IMR-90 (cell line): ENCODE measurements around the gene PCCA. TPM values are rescaled to one million over a fixed set of nuclear protein-coding genes. Genes with fewer than 3 reads are reported as not detected.

Source experiments
- ATAC-seq: fragments of 200-7000 bp; cut with Tn5 transposase; 2 replicates; pipeline ENCODE4 v1.9.1; 2020; ENCODE audit warnings: low read depth, mild to moderate bottlenecking, moderate library complexity
- BruUV-seq: library from RNA; stranded (reverse); fragments of 400-500 nt; replicated peaks from 2 replicates; lab custom pipeline; 2021; lab: Mats Ljungman, UMichigan
- CTCF ChIA-PET: fragments of 300-600 bp; formaldehyde crosslinking; extraction: SDS; loops from one replicate; lab custom pipeline; 2021; ENCODE audit warnings: antibody characterized with exemption; lab: Yijun Ruan, JAX
- POLR2A ChIA-PET: fragments of 300-600 bp; sonication (Branson Sonifier 250); formaldehyde crosslinking; loops from one replicate; lab custom pipeline; 2022; ENCODE audit warnings: antibody characterized with exemption; ENCODE audit not compliant: unreplicated experiment; lab: Charles Lee
- DNase-seq: peaks from one replicate; pipeline ENCODE4 v3.0.0; 2013
- H2AFZ ChIP-seq: replicated peaks from 2 replicates; pipeline ENCODE3; 2013; ENCODE audit warnings: low read length, mild to moderate bottlenecking; ENCODE audit not compliant: poor library complexity
- H2AK5ac ChIP-seq: 2 replicates; pipeline ENCODE4 v1.6.1; 2013; ENCODE audit warnings: low read depth, low read length, inconsistent platforms
- H2AK9ac ChIP-seq: replicated peaks from 2 replicates; pipeline ENCODE3; 2013; ENCODE audit warnings: mild to moderate bottlenecking, low read depth, low read length, moderate library complexity; ENCODE audit not compliant: poor library complexity
- H2BK120ac ChIP-seq: 2 replicates; pipeline ENCODE4 v1.6.1; 2013; ENCODE audit warnings: low read depth, low read length, inconsistent platforms
- H2BK15ac ChIP-seq: 3 replicates; pipeline ENCODE4 v1.6.1; 2013; ENCODE audit warnings: low read depth, low read length, inconsistent platforms
- H2BK20ac ChIP-seq: 2 replicates; pipeline ENCODE4 v1.6.1; 2013; ENCODE audit warnings: low read depth, mild to moderate bottlenecking, inconsistent platforms, low read length, moderate library complexity
- H2BK5ac ChIP-seq: 2 replicates; pipeline ENCODE4 v1.6.1; 2013; ENCODE audit warnings: mild to moderate bottlenecking, low read depth, low read length, inconsistent platforms; ENCODE audit not compliant: poor library complexity, severe bottlenecking
- H3K14ac ChIP-seq: replicated peaks from 2 replicates; pipeline ENCODE4 v1.6.1; 2013; ENCODE audit warnings: low read depth, low read length, inconsistent platforms
- H3K18ac ChIP-seq: 2 replicates; pipeline ENCODE4 v1.6.1; 2013; ENCODE audit warnings: low read depth, low read length, control low read depth
- H3K23ac ChIP-seq: 2 replicates; pipeline ENCODE4 v1.6.1; 2013; ENCODE audit warnings: low read depth, low read length, inconsistent platforms
- H3K27ac ChIP-seq: 2 replicates; pipeline ENCODE4 v1.5.1; 2013; ENCODE audit warnings: mild to moderate bottlenecking, control low read depth, low read length; ENCODE audit not compliant: insufficient read depth
- H3K27me3 ChIP-seq: 2 replicates; pipeline ENCODE4 v1.6.1; 2013; ENCODE audit warnings: low read length; ENCODE audit not compliant: control insufficient read depth, insufficient read depth
- H3K36me3 ChIP-seq: 2 replicates; pipeline ENCODE4 v1.6.1; 2013; ENCODE audit warnings: low read length, mixed read lengths; ENCODE audit not compliant: control insufficient read depth, insufficient read depth
- H3K4ac ChIP-seq: 2 replicates; pipeline ENCODE4 v1.6.1; 2013; ENCODE audit warnings: low read depth, low read length, inconsistent platforms
- H3K4me1 ChIP-seq: 2 replicates; pipeline ENCODE4 v1.6.1; 2013; ENCODE audit warnings: low read length, mixed read lengths; ENCODE audit not compliant: control insufficient read depth, insufficient read depth
- H3K4me2 ChIP-seq: 2 replicates; pipeline ENCODE4 v1.6.1; 2013; ENCODE audit warnings: low read depth, mild to moderate bottlenecking, control low read depth, low read length, moderate library complexity
- H3K4me3 ChIP-seq: 2 replicates; pipeline ENCODE4 v1.5.1; 2013; ENCODE audit warnings: low read depth, mild to moderate bottlenecking, control low read depth, low read length, moderate library complexity; ENCODE audit not compliant: insufficient read depth
- H3K56ac ChIP-seq: 2 replicates; pipeline ENCODE4 v1.6.1; 2013; ENCODE audit warnings: low read length, inconsistent platforms; ENCODE audit not compliant: insufficient read depth; ENCODE audit errors: extremely low read depth
- H3K79me1 ChIP-seq, 2 experiments: 2 replicates each; pipeline ENCODE4 v1.6.1; 2013; ENCODE audit warnings: low read length in 2 of 2, inconsistent platforms in 1 of 2, low read depth in 1 of 2
- H3K9ac ChIP-seq: 2 replicates; pipeline ENCODE4 v1.6.1; 2013; ENCODE audit warnings: low read depth, low read length, control low read depth
- H3K9me1 ChIP-seq: 2 replicates; pipeline ENCODE4 v1.6.1; 2013; ENCODE audit warnings: low read length, inconsistent platforms; ENCODE audit not compliant: insufficient read depth
- H3K9me3 ChIP-seq: 2 replicates; pipeline ENCODE4 v1.6.1; 2013; ENCODE audit warnings: low read length; ENCODE audit not compliant: control insufficient read depth, insufficient read depth
- H4K20me1 ChIP-seq: 2 replicates; pipeline ENCODE4 v1.6.1; 2013; ENCODE audit warnings: low read length, inconsistent platforms; ENCODE audit not compliant: insufficient read depth
- H4K5ac ChIP-seq: 2 replicates; pipeline ENCODE4 v1.6.1; 2013; ENCODE audit warnings: mild to moderate bottlenecking, low read depth, low read length, control low read depth
- H4K8ac ChIP-seq, 2 experiments: 2 replicates each; pipeline ENCODE4 v1.6.1; 2013; ENCODE audit warnings: low read depth in 2 of 2, low read length in 2 of 2, control low read depth in 1 of 2, inconsistent platforms in 1 of 2
- H4K91ac ChIP-seq: 2 replicates; pipeline ENCODE4 v1.6.1; 2013; ENCODE audit warnings: low read depth, low read length, inconsistent platforms; ENCODE audit not compliant: insufficient read depth
- BHLHE40 ChIP-seq: fragments of 150-350 bp; IDR thresholded peaks from 2 replicates; pipeline ENCODE4 v1.6.1; 2016; ENCODE audit warnings: mild to moderate bottlenecking, low read depth, low read length
- CEBPB ChIP-seq: IDR thresholded peaks from 2 replicates; pipeline ENCODE4 v1.6.1; 2012; ENCODE audit warnings: low read depth, low read length, improper control_type of control experiment
- CHD1 ChIP-seq: IDR thresholded peaks from 2 replicates; pipeline ENCODE4 v1.6.1; 2012; ENCODE audit warnings: low read depth, low read length, improper control_type of control experiment
- FOS ChIP-seq: fragments of 150-350 bp; IDR thresholded peaks from 2 replicates; pipeline ENCODE4 v1.6.1; 2016; ENCODE audit warnings: low read depth, low read length
- MAFK ChIP-seq: IDR thresholded peaks from 2 replicates; pipeline ENCODE4 v1.6.1; 2012; ENCODE audit warnings: low read depth, low read length, improper control_type of control experiment
- MAZ ChIP-seq: IDR thresholded peaks from 2 replicates; pipeline ENCODE4 v1.6.1; 2012; ENCODE audit warnings: low read depth, mild to moderate bottlenecking, low read length, improper control_type of control experiment, moderate library complexity, borderline replicate concordance
- MXI1 ChIP-seq: IDR thresholded peaks from 2 replicates; pipeline ENCODE4 v1.6.1; 2012; ENCODE audit warnings: low read depth, mild to moderate bottlenecking, low read length, moderate library complexity, borderline replicate concordance
- NFE2L2 ChIP-seq: fragments of 150-350 bp; IDR thresholded peaks from 2 replicates; pipeline ENCODE4 v1.6.1; 2016; ENCODE audit warnings: low read depth, mild to moderate bottlenecking, low read length
- POLR2A ChIP-seq: IDR thresholded peaks from 2 replicates; pipeline ENCODE4 v1.6.1; 2012; ENCODE audit warnings: mild to moderate bottlenecking, low read depth, low read length
- RAD21 ChIP-seq: IDR thresholded peaks from 2 replicates; pipeline ENCODE4 v1.6.1; 2012; ENCODE audit warnings: low read length, improper control_type of control experiment
- RCOR1 ChIP-seq: IDR thresholded peaks from 2 replicates; pipeline ENCODE4 v1.6.1; 2012; ENCODE audit warnings: mild to moderate bottlenecking, low read length, improper control_type of control experiment; ENCODE audit not compliant: insufficient replicate concordance
- RFX5 ChIP-seq: IDR thresholded peaks from 2 replicates; pipeline ENCODE4 v1.8.0; 2012; ENCODE audit warnings: low read depth, mild to moderate bottlenecking, low read length, moderate library complexity
- SMC3 ChIP-seq: fragments of 150-350 bp; IDR thresholded peaks from 2 replicates; pipeline ENCODE4 v1.6.1; 2016; ENCODE audit warnings: low read depth, mild to moderate bottlenecking, antibody characterized with exemption, low read length, moderate library complexity
- WGBS, 2 experiments: methylation state at CpG; one replicate each; pipeline versions ENCODE4 v1.1.5 to v1.1.7; 2013; ENCODE audit warnings: missing lambda C conversion rate in 2 of 2; ENCODE audit not compliant: insufficient read length in 1 of 2; ENCODE audit errors: extremely low coverage in 2 of 2; 5-methylcytosine and 5-hydroxymethylcytosine counted together
- dilution Hi-C: fragments of 300-500 bp; cut with HindIII; formaldehyde crosslinking; loops from one replicate; pipeline ENCODE4 v1.14.3; 2018; ENCODE audit warnings: low sequenced_read_pairs; ENCODE audit not compliant: unreplicated experiment
- in situ Hi-C: fragments of 300-500 bp; cut with MboI; formaldehyde crosslinking; loops from 3 replicates; pipeline ENCODE4 v1.14.3; 2019; ENCODE audit warnings: low sequenced_read_pairs, inconsistent platforms, mixed read lengths
- intact Hi-C: fragments of 100-400 bp; cut with micrococcal nuclease; formaldehyde crosslinking; loops from 2 replicates; pipeline ENCODE4 v1.10.0; 2022
- polyA plus RNA-seq, 3 experiments: library from polyadenylated mRNA; depleted of rRNA; stranded (reverse); fragments of >200 nt; gene quantifications; 2 replicates each; pipeline ENCODE4 v1.2.3, GENCODE V29; 2012; ENCODE audit warnings: low replicate concordance in 1 of 3
- total RNA-seq: library from RNA; depleted of rRNA; stranded (reverse); fragments of >200 nt; gene quantifications from 2 replicates; pipeline ENCODE4 v1.2.3, GENCODE V29; 2012
- TF ChIP-seq, protein P1 (sequence below): conservative IDR thresholded peaks from 2 replicates; pipeline ENCODE4 v1.5.1; 2012; ENCODE audit warnings: mild to moderate bottlenecking, low read depth, low read length, improper control_type of control experiment
- TF ChIP-seq, protein P2 (sequence below): fragments of 150-350 bp; IDR thresholded peaks from 2 replicates; pipeline ENCODE4 v1.6.1; 2016; ENCODE audit warnings: low read depth, mild to moderate bottlenecking, low read length, moderate library complexity, borderline replicate concordance
- TF ChIP-seq, protein P3 (sequence below): fragments of 150-350 bp; IDR thresholded peaks from 2 replicates; pipeline ENCODE4 v1.6.1; 2017; ENCODE audit warnings: mild to moderate bottlenecking, antibody characterized with exemption, low read length, low read depth

The PCCA gene
- total and polyA plus RNA-seq, 2 of the 4 experiments (the other 2 are of a cell fraction): 7.6 to 24.0 TPM

DNA sequence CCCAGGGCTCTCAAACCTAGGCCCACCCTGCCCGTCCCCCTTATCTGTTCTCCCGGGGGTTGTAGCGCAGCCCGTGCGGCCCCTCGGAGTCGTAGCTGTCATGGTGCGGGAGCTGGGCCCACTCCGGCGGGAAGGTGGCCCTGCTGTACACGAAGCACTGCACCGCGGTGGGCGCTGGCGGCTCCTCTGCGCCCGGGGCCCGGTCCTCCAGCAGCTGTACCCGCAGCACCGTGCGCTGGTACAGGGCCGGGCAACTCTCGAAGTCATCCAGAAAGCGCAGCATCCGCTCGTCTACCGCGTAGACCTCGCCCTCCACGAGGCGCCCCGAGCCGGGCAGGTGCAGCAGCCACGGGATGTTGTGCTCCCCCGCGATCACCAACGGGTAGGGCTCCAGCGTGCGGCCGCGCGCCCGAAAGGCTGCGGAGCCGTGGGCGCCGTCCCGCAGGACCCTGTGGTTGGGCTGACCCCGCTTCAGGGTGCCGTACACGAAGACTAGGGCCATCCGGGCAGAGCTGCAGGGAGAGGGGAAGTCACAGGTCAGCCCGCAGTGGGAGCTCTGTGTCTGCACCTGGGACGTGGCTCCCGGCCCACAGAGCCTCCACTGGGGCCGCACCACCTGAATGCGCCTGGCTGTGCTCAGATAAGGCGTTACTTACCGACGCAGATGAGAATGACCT is 443.3 kb downstream of the PCCA start:
- Histone ChIP-seq H2AK5ac (no peak overlapping the region), H4K8ac (no peak overlapping the region), H3K18ac (no peak overlapping the region), H2BK15ac (no peak overlapping the region), H3K9me3 (no peaks in the 10 kb centered on the region), H3K4me1 (peaks cover 2% of the 10 kb centered on the region), H3K27me3 (no peaks in the 10 kb centered on the region), H3K14ac (no peak overlapping the region), H3K36me3 (peaks cover 1% of the 10 kb centered on the region), H2AFZ (no peak overlapping the region), H3K23ac (no peak overlapping the region), H4K91ac (no peak overlapping the region), H3K9me1 (no peaks in the 10 kb centered on the region; the same call in 1 of the 2 replicates), H3K4me2 (no peak overlapping the region), H3K79me1 (no peaks in the 10 kb centered on the region), H3K4ac (no peak overlapping the region), H2BK120ac (no peak overlapping the region), H2AK9ac (no peak overlapping the region), H2BK5ac (no peak overlapping the region), H3K27ac (no peak overlapping the region), H3K56ac (no peak overlapping the region), H3K9ac (no peak overlapping the region), H3K4me3 (no peak overlapping the region), H4K5ac (no peak overlapping the region), H4K20me1 (no peaks in the 10 kb centered on the region), H2BK20ac (no peak overlapping the region)
- TF ChIP-seq, protein P1, sequence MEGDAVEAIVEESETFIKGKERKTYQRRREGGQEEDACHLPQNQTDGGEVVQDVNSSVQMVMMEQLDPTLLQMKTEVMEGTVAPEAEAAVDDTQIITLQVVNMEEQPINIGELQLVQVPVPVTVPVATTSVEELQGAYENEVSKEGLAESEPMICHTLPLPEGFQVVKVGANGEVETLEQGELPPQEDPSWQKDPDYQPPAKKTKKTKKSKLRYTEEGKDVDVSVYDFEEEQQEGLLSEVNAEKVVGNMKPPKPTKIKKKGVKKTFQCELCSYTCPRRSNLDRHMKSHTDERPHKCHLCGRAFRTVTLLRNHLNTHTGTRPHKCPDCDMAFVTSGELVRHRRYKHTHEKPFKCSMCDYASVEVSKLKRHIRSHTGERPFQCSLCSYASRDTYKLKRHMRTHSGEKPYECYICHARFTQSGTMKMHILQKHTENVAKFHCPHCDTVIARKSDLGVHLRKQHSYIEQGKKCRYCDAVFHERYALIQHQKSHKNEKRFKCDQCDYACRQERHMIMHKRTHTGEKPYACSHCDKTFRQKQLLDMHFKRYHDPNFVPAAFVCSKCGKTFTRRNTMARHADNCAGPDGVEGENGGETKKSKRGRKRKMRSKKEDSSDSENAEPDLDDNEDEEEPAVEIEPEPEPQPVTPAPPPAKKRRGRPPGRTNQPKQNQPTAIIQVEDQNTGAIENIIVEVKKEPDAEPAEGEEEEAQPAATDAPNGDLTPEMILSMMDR: no peak
- TF ChIP-seq RAD21 (no peak), MAFK (no peak), NFE2L2 (no peak), CEBPB (no peak), MAZ (no peak), POLR2A (no peak), BHLHE40 (no peak), FOS (no peak), MXI1 (no peak), RFX5 (no peak), RCOR1 (no peak), CHD1 (no peak), SMC3 (no peak)
- TF ChIP-seq, protein P2, sequence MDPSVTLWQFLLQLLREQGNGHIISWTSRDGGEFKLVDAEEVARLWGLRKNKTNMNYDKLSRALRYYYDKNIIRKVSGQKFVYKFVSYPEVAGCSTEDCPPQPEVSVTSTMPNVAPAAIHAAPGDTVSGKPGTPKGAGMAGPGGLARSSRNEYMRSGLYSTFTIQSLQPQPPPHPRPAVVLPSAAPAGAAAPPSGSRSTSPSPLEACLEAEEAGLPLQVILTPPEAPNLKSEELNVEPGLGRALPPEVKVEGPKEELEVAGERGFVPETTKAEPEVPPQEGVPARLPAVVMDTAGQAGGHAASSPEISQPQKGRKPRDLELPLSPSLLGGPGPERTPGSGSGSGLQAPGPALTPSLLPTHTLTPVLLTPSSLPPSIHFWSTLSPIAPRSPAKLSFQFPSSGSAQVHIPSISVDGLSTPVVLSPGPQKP: no peak
- TF ChIP-seq, protein P3, sequence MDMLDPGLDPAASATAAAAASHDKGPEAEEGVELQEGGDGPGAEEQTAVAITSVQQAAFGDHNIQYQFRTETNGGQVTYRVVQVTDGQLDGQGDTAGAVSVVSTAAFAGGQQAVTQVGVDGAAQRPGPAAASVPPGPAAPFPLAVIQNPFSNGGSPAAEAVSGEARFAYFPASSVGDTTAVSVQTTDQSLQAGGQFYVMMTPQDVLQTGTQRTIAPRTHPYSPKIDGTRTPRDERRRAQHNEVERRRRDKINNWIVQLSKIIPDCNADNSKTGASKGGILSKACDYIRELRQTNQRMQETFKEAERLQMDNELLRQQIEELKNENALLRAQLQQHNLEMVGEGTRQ: no peak
- ATAC-seq: no peak
- no TSS peak for BruUV-seq
- WGBS, 2 experiments: 94% methylated on average over 31 of the region's 60 CpGs; no CpG with 5 or more reads in 1 of the 2 experiments
- in situ Hi-C loops: loop anchor here (10.0 kb wide), 1 partner anchor 617 kb away; no protein-coding TSS in a partner anchor
- intact Hi-C loops: no loop called here
- ChIA-PET CTCF (no interaction called here), POLR2A (interaction anchor here (0.6 kb wide), 1 partner anchor 16 kb away, joined by 5 read pairs; no protein-coding TSS in a partner anchor)
- dilution Hi-C loops: no loop called here
- DNase-seq: no peak
